Stomach (tissue), 4 donors: ENCODE measurements around the gene FAM107B.

ENCODE experiments used
- CTCF ChIP-seq, 7 experiments: fragments of 450-650 bp in 4 of 7; fragments of 200-600 bp in 3 of 7; sonication (generic) in 3 of 7; IDR thresholded peaks; one replicate each; pipeline ENCODE4 v1.5.1; 2016 to 2019; ENCODE audit warnings: antibody characterized with exemption in 7 of 7, control low read depth in 2 of 7, mild to moderate bottlenecking in 1 of 7
- EP300 ChIP-seq: sonication (generic); formaldehyde crosslinking; IDR thresholded peaks from one replicate; pipeline ENCODE4 v1.6.1; 2017; ENCODE audit warnings: antibody characterized with exemption
- POLR2A ChIP-seq, 4 donors: fragments of 450-650 bp; IDR thresholded peaks; one replicate each; pipeline ENCODE4 v1.6.1; 2016; ENCODE audit warnings: antibody characterized with exemption in 4 of 4, control low read depth in 2 of 4, mild to moderate bottlenecking in 1 of 4, moderate library complexity in 1 of 4
- POLR2AphosphoS5 ChIP-seq, 3 donors: sonication (generic); formaldehyde crosslinking; IDR thresholded peaks; one replicate each; pipeline ENCODE4 v1.6.1; 2016; ENCODE audit warnings: antibody characterized with exemption in 3 of 3

GRCh38 chr10:14507176-14507575 is 267.5 kb downstream of the FAM107B start:
- TF ChIP-seq CTCF (IDR thresholded peaks at IDR 0.05) (no peak), POLR2A (IDR thresholded peaks at IDR 0.05) (no peak), POLR2AphosphoS5 (IDR thresholded peaks at IDR 0.05) (no peak), EP300 (no peak)
